ENCODE measurements around the gene PVALEF.

- TF ChIP-seq CTCF (IDR thresholded peaks at IDR 0.05) (no peak), POLR2A (IDR thresholded peaks at IDR 0.05) (no peak)
Observed at GRCh38 chr17:81173762-81174155, 8.5 kb downstream of the PVALEF start.

Measured in uterus (tissue), 2 donors.